ENCODE results near the gene GREB1. TPM values are rescaled to one million over a fixed set of nuclear protein-coding genes. Genes with fewer than 3 reads are reported as not detected.

GREB1 gene
- total and polyA plus RNA-seq, 2 of the 13 experiments (the other 11 are each of a cell fraction or from before 2014, with no cell fraction given): 31.3 to 61.2 TPM

DNA sequence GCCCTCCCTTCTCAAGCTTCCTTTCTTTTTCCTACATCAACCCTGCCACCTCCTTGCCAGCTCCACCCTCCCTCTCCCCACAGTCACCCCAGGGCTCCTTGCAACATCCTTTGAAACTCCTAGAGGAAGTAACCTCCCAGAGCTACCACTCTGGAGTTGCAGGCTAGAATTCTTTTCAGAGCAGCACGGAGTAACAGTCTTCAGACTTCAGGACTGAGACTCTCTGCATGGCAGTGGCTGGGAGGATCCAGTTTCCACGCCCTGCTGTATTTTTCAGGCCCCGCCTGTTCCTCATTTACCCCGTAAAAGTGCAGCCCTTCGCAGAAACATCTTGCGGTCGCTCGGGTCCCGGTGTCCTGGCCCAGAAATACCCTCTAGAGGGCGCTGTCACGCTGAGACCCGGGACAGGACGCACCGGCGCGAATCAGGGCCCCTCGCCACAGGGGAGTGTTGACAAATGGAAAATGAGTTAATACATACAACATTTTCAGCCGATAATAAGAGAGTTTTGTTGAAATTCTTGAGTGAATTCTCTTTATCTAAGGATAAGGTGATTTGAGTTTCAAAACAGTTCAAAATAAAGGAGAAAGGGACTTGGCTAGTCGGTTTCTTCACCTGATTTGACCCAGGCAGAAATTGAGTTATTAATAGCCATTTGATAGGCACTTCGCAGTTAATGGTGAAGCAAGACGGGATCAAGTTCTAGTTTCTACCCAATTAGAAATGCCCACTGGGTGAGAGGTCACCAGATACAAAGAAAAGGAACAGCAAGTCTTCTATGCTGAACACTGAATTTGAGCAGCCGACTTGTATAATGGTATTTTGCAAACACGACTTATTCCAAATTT is 154.6 kb downstream of the GREB1 start (continued):
- no peak for TF ChIP-seq SAFB2 (CRISPR knock-in tag; IDR thresholded peaks at IDR 0.05; ENCODE audit: borderline replicate concordance, low read depth)
- no peak for TF ChIP-seq CENPT (CRISPR knock-in tag; IDR thresholded peaks at IDR 0.05; ENCODE audit: low read depth)
- TF ChIP-seq KAT7 (CRISPR knock-in tag; IDR thresholded peaks at IDR 0.05; ENCODE audit: borderline replicate concordance): no peak
- no peak for TF ChIP-seq ZNF329 (CRISPR knock-in tag; IDR thresholded peaks at IDR 0.05; ENCODE audit: low read depth)
- TF ChIP-seq RFX1 (IDR thresholded peaks at IDR 0.05): no peak
- no peak for TF ChIP-seq ZBTB37 (CRISPR knock-in tag; IDR thresholded peaks at IDR 0.05)
- TF ChIP-seq ZNF768 (CRISPR knock-in tag; IDR thresholded peaks at IDR 0.05): no peak
- no peak for TF ChIP-seq ESRRA (CRISPR knock-in tag; IDR thresholded peaks at IDR 0.05; ENCODE audit: low read depth)
- 0 out of 2 replicates have a peak, but pooled peaks have one; percentile 33 for TF ChIP-seq GABPB1 (CRISPR knock-in tag; IDR thresholded peaks at IDR 0.05)
- TF ChIP-seq HNRNPK (IDR thresholded peaks at IDR 0.05; ENCODE audit: low read depth, low read length, poor library complexity, severe bottlenecking): no peak
- TF ChIP-seq FOXK2 (IDR thresholded peaks at IDR 0.05): no peak
- no peak for TF ChIP-seq ATRX (CRISPR knock-in tag; IDR thresholded peaks at IDR 0.05; ENCODE audit: borderline replicate concordance)
- TF ChIP-seq SMAD3 (CRISPR knock-in tag; IDR thresholded peaks at IDR 0.05): 0 out of 2 replicates have a peak, but pooled peaks have one; percentile 49
- no peak for TF ChIP-seq ZBTB38 (CRISPR knock-in tag; IDR thresholded peaks at IDR 0.05)
- no peak; the same call in 1 of the 2 replicates for TF ChIP-seq ZNF572 (CRISPR knock-in tag; IDR thresholded peaks at IDR 0.05)
- TF ChIP-seq, protein P1, sequence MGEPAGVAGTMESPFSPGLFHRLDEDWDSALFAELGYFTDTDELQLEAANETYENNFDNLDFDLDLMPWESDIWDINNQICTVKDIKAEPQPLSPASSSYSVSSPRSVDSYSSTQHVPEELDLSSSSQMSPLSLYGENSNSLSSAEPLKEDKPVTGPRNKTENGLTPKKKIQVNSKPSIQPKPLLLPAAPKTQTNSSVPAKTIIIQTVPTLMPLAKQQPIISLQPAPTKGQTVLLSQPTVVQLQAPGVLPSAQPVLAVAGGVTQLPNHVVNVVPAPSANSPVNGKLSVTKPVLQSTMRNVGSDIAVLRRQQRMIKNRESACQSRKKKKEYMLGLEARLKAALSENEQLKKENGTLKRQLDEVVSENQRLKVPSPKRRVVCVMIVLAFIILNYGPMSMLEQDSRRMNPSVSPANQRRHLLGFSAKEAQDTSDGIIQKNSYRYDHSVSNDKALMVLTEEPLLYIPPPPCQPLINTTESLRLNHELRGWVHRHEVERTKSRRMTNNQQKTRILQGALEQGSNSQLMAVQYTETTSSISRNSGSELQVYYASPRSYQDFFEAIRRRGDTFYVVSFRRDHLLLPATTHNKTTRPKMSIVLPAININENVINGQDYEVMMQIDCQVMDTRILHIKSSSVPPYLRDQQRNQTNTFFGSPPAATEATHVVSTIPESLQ (CRISPR knock-in tag; conservative IDR thresholded peaks at IDR 0.05): no peak
- TF ChIP-seq ZNF451 (CRISPR knock-in tag; IDR thresholded peaks at IDR 0.05): no peak
- TF ChIP-seq ZBTB21 (CRISPR knock-in tag; IDR thresholded peaks at IDR 0.05): no peak
- TF ChIP-seq ZBTB7B (CRISPR knock-in tag; IDR thresholded peaks at IDR 0.05): no peak
- TF ChIP-seq ZNF614 (CRISPR knock-in tag; IDR thresholded peaks at IDR 0.05; ENCODE audit: borderline replicate concordance): no peak; the same call in 1 of the 2 replicates
- 0 out of 2 replicates have a peak, but pooled peaks have one; percentile 71 for TF ChIP-seq FOXO4 (CRISPR knock-in tag; conservative IDR thresholded peaks at IDR 0.05)
- TF ChIP-seq THAP7 (CRISPR knock-in tag; IDR thresholded peaks at IDR 0.05): no peak
- TF ChIP-seq JUND (CRISPR knock-in tag; IDR thresholded peaks at IDR 0.05): no peak
- no peak for TF ChIP-seq ZBTB3 (CRISPR knock-in tag; IDR thresholded peaks at IDR 0.05; ENCODE audit: borderline replicate concordance, low read depth)

Data from HepG2 (cell line).